ENCODE measurements around the gene TCERG1.
"Not testable (repeated sequence)": the region's sequence is repeated elsewhere in the genome, so short reads cannot be mapped to it uniquely, and the experiment has no call there.

Gene TCERG1

DNA sequence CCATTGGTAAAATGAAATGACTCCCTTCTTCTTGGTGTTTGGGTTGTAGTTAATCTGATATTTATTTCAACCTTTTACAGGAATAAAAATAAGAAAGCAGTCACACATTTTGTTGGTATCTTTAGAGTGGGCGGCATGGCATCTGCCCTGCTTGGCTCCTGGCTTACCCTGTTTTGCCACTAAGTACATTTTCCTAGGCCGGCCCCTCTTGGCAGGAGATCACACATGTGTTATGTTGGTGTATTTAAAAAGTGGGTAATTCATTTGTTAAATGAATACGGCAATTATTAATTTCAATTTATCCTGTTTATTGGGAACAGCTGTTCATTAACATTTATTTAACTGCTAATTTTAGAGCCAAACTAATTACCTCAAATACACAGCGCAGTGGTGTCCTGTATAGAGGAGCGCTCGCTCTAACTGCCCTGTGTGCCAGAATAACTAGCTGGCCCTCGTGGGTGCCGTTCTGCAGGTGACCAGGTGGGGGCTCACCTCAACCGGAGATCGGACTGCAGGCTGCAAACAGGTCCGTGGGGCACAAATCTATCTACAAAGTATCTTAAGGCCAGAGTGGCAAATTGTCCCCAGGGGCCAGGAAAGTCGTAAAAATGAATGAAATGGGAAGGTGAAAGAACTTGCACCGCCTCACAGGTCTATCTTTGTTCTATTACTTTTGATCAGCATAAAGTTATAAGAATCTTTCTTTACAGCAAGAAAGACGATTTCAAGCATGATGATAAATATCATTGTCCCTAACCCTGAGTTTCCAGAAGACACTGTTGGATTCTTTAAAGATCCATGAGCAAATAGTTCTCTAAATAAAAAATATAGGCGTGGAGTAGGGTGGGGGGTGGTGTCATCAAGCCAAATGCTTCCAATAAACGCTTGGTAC lies 95.1 kb downstream of the TCERG1 start:
- TF ChIP-seq, protein P1, sequence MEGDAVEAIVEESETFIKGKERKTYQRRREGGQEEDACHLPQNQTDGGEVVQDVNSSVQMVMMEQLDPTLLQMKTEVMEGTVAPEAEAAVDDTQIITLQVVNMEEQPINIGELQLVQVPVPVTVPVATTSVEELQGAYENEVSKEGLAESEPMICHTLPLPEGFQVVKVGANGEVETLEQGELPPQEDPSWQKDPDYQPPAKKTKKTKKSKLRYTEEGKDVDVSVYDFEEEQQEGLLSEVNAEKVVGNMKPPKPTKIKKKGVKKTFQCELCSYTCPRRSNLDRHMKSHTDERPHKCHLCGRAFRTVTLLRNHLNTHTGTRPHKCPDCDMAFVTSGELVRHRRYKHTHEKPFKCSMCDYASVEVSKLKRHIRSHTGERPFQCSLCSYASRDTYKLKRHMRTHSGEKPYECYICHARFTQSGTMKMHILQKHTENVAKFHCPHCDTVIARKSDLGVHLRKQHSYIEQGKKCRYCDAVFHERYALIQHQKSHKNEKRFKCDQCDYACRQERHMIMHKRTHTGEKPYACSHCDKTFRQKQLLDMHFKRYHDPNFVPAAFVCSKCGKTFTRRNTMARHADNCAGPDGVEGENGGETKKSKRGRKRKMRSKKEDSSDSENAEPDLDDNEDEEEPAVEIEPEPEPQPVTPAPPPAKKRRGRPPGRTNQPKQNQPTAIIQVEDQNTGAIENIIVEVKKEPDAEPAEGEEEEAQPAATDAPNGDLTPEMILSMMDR (IDR thresholded peaks at IDR 0.05; ENCODE audit: borderline replicate concordance, insufficient read depth, low read depth, low read length), result peak; percentile 87
- H3K4me3 ChIP-seq (ENCODE audit: low read depth, low read length), result no peak overlapping the region

DNA sequence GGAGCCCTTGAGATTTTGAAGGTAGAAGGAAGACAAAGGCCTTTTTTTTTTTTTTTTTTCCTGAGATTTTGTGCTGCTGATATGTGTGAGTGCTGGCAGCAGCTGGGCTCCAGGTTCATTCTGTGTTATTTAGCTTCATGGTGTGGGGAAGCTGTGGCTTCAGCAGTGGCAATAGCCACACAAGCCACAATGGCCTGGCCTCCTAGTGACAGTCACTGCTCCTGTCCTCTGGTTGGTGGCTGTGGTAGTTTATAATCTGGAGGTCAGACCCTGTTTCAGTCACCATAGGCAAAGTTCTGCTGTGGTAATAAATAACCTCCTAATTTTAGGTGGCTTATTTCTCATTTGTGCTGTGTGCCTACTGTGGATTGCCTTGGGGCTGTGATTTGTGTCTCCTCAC lies 97.1 kb downstream of the TCERG1 start:
- TF ChIP-seq, protein P1 (IDR thresholded peaks at IDR 0.05; ENCODE audit: borderline replicate concordance, insufficient read depth, low read depth, low read length), result no peak
- no peak overlapping the region for H3K4me3 ChIP-seq (ENCODE audit: low read depth, low read length)

DNA sequence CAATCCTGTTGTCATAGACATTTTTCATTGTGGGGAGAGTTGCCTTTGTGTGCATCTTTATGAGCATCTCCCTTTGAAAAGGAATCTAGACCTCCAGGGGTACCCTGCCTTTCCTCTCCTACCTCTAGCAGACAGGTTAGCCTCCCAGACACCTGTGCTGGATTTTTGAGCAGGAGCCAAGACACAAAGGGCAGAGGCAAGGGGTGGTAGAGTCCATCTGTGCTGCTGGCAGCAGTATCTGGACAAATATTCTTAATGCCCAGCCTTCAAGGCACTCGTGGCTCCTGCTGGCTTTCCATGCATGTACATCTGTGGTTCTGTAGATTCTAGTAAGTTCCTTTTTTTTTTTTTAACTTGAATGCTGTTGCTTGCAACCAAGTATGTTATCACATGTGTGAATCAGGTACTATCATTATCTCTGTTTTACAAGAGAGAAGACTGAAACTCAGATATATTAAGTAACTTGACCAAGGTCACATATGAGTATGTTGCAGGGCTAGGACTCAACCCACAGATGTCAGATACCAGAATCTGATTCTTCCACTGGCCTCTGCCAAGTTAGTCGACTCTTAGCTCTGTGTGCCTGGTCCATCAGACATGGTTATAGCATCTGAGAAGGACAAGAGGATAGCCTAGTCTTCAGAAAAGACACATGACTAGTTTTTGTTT lies 101.8 kb downstream of the TCERG1 start:
- TF ChIP-seq, protein P1 (IDR thresholded peaks at IDR 0.05; ENCODE audit: borderline replicate concordance, insufficient read depth, low read depth, low read length), result no peak
- no peak overlapping the region for H3K4me3 ChIP-seq (ENCODE audit: low read depth, low read length)

DNA sequence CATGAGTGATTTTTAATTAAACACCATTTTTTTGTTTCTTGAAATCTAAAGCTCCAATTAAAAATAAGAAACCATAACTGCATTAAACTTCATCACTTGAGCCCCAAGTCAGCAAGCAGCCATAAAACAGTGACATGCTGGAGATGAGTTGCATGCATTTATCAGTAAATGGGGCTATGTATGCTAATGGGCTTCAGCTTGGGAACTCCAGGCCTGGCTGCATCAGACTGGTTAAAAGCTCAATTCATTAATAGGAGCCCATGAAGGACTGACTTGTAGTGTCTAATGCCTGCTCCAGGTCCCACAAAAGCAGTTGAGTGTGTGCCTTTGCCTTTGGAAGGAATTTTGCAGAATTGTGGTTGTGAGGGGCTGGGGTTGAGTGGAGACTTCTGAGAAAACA lies 102.5 kb downstream of the TCERG1 start:
- TF ChIP-seq, protein P1 (IDR thresholded peaks at IDR 0.05; ENCODE audit: borderline replicate concordance, insufficient read depth, low read depth, low read length), result no peak
- H3K4me3 ChIP-seq (ENCODE audit: low read depth, low read length), result no peak overlapping the region

DNA sequence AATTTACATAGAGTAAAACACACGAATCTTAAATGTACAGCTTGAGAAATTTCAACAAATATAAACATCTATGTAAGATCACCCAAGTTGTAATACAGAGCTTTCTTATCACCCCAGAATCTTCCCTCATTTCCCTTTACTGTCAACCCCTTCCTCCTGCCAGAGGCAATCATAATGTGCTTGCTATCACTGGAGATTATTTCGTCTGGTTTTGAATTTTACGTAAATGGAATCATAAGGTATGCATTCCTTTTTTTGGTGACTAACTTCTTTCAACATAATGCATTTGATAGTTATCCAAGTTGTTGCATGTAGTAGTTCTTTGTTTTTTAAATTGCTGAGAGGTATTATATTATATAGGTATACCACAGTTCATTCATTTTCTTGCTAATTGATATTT lies 106.3 kb downstream of the TCERG1 start:
- no peak overlapping the region for H3K4me3 ChIP-seq (ENCODE audit: low read depth, low read length)
- TF ChIP-seq, protein P1 (IDR thresholded peaks at IDR 0.05; ENCODE audit: borderline replicate concordance, insufficient read depth, low read depth, low read length), result no peak

DNA sequence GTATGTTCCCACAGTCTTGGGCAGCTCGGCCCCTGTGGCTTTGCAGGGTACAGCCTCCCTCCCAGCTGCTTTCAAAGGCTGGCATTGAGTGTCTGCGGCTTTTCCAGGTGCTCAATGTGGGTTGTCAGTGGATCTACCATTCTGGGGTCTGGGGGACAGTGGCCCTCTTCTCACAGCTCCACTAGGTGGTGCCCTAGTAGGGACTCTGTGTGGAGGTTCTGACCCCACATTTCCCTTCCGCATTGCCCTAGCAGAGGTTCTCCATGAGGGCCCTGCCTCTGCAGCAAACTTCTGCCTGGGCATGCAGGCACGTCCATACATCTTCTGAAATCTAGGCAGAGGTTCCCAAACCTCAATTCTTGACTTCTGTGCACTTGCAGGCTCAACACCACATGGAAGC lies 109.8 kb downstream of the TCERG1 start:
- TF ChIP-seq, protein P1 (IDR thresholded peaks at IDR 0.05; ENCODE audit: borderline replicate concordance, insufficient read depth, low read depth, low read length), result peak; percentile 26; the same call in 1 of the 2 replicates
- not testable (repeated sequence) for H3K4me3 ChIP-seq (ENCODE audit: low read depth, low read length)

Data from GM12875 (cell line).